ENCODE data around the gene NAALADL2.
"Not testable (repeated sequence)": the region's sequence is repeated elsewhere in the genome, so short reads cannot be mapped to it uniquely, and the experiment has no call there.

NAALADL2 gene

DNA sequence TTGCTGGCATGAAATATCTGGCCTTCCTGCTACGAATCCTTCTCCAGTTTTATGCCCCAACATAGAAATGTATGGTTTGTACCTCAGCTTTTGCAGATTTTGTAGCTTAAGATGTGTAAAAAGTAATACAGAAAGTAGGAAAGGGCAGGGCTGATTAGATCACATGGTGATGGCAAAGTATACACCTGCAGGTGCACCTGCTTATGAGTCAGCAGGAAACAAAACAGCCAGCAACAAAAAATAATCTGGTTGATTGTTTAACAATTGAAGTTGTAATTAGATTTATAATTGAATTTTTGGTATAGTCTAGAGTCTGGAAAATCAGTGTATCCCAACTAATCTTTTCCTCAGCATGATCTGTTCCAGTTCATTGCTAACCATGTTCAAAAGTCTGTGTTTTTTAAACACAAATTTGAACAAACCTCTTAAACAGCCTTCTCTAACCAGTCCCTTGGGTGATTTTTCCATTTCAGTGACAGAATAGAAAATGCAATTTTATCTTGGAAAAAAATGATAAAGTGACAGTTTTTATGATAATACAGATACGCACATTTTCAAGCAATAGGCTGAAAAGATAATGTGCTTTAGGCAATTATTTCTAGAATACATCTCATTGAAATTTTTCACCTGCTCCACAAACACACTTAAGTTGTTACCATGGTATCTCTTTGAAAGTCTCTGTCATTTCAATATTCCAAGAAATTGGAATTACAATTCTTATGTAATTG is 477.4 kb downstream of the NAALADL2 start:
- no peak overlapping the region for H3K27ac ChIP-seq
- DNase-seq (ENCODE audit: low read depth, low spot score), result no peak

DNA sequence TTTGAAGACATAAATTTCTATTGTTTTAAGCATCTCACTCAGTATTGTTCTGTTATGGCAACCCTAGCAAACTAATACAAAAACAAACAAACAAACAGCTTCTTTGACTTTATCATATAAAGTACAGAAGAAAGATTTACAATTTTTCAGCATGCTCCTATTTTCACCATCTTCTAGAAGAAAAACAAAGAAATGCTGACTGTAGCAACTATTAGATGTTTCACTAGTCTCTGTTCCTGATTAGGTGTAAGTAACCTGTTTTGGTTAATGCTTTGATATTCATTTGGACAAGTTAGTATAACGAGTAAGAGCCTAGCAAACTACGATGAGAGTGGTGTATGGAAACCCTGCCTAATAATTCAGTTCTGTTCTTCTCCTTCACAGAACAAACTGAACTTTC is 478.5 kb downstream of the NAALADL2 start:
- DNase-seq (ENCODE audit: low read depth, low spot score), result no peak
- H3K27ac ChIP-seq, result no peak overlapping the region

DNA sequence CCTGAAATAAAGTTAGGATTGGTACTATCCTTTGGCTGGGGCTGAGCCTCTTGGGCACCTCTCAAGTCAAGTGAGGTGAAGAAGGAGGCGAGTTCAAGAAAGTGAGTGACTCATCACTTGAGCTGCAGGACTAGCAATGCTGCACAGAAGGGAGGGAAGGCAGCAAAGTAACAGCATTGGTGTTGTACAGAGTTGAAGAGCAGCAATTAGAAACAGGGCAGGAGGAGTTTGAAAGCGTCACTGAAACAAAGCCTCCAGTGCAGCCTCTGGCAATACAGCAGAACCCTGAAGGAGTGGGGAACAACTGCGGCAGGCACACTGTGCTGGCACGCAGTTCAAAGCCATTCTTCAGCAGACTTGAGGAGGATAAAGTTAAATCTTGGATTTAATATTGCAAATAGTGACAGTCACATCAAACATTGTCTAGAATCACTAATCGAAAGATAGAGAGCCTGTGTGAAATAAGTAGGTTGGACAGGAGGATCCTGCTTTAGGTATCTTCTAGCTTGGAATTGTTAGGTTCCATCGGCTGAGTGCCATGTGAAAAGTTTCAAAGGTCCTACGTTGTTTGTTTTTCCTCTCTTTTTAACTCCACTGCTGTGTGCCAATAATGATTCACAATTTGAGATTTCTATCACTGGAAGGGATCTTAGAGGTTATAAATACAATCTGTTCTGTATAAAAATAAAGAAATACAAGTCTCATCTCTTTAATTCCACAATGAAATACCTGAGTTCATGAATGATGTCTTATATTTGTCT is 479.8 kb downstream of the NAALADL2 start:
- peak; percentile 64 for DNase-seq (ENCODE audit: low read depth, low spot score)
- H3K27ac ChIP-seq, result no peak overlapping the region

DNA sequence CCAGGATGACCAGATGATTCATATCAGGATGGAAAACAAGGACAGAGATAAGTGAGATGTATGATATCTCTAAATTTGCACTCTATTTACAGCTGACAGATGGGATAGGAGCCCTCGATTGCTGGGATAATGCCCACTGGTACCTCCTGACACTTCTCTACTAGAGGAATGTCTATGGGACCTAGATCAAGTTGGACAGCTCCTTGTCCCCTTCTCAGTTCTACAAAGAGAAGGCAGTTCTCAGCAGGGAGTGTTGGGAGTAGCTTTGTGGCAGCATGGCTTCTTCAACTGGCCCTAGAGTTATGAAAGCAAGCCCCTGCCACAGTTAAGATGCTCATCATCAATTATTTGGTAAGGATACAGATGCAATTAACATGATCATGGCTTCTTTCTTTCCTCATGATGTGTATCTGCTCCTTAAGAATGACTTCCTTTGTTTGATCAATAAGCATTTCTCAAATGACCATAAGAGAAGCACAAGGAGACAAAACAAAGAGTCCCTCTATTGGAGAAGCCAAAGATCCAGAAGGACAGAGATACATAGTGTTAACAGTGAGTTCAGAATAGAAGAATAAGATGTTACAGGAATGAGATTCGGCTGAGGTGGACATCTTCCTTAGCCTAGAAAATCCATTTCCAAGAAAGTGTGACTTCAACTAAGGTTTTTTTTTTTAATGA is 481.3 kb downstream of the NAALADL2 start:
- H3K27ac ChIP-seq, result no peak overlapping the region
- no peak for DNase-seq (ENCODE audit: low read depth, low spot score)

DNA sequence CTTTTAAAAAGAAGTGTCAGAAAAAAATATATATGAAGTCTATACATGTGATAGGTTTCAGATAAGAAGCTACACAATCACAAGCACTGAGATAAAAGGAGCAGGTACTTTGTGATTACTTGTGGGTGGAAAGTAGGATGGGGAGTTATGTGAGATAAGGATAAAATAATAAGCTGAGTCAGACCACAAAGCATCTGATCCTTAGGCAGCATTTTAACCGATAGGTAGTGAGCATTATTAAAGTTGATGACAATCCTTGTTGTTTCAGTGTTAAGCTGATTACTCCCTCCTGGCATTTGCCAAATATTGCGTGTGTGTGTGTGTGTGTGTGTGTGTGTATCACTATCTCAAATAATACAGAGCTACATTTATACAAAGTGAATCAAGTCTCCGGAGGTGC is 483.1 kb downstream of the NAALADL2 start:
- DNase-seq (ENCODE audit: low read depth, low spot score), result no peak
- no peak overlapping the region for H3K27ac ChIP-seq

DNA sequence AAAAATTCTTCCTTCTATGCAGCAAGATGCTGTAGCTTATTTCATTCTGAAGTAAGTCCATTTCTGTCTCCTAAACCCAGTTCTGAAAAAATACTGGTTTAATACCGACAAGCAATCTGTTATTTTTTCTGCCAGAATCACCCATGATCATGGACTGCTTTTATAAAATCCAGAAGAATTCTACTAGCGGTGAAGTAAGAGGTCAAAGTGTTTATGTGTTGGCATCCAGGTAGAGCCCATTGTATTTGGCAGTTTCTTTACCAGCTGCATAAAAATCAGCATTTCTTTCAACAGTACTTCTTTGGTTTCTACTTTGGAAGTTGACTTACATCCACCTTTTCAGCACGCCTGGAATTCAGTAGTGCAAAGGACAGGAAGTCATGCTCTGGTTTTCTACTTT is 484.8 kb downstream of the NAALADL2 start:
- no peak overlapping the region for H3K27ac ChIP-seq
- no peak for DNase-seq (ENCODE audit: low read depth, low spot score)

DNA sequence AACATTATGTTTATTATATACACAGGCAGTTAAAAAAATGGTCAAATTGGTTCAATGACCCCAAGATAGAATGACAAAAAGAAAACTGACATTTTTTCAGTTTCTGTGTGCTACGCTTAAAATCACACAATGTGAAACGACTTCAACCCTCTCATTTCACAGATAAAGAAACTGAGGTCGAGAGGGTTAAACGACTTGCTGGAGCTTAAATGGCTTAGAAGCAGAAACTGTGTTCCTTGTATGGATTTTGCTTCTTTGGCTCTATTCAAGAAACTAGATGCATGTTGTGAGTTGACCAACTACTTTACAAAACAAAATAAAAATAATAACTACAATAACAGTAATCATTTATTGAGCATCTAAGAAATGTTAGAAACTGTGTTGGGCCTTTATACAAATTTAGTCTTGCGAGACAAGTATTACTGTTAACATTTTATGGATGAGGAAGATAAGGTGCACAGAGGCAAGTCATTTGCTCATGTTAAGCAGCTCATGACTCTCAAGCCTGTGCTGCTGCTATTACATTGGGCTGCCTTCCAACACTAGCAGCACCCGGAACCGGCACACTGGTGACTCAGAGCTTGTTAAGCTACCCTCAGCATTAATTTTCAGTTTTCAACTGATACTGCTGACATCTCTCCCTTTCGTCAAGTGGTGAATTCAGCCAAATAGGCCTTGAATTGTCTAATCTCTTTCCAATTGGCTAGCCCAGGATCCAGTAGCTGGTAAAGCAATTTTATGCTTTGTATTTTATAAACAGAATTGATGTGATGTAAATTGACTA is 487.6 kb downstream of the NAALADL2 start:
- peak; percentile 91 for DNase-seq (ENCODE audit: low read depth, low spot score)
- peak overlapping the region; percentile 34 for H3K27ac ChIP-seq

DNA sequence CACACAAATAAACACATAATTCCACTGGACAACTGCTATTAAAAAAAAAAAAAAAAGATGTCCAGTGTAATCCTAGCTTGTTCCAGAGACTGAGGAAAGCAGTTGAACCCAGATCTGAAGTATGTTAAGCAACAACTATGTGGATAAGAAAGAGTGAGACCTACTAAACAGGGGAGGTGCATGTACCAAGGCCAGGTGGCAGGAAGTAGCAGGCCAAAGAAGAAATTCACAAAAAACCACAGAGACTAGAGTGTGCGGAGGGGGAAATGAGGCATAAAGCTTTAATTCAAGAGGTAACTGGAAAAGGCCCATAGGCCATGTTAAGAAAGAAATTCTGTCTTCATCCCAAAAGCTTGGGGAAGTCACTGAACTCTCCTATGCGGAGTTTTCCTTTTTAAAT is 490.0 kb downstream of the NAALADL2 start:
- H3K27ac ChIP-seq, result no peak overlapping the region

DNA sequence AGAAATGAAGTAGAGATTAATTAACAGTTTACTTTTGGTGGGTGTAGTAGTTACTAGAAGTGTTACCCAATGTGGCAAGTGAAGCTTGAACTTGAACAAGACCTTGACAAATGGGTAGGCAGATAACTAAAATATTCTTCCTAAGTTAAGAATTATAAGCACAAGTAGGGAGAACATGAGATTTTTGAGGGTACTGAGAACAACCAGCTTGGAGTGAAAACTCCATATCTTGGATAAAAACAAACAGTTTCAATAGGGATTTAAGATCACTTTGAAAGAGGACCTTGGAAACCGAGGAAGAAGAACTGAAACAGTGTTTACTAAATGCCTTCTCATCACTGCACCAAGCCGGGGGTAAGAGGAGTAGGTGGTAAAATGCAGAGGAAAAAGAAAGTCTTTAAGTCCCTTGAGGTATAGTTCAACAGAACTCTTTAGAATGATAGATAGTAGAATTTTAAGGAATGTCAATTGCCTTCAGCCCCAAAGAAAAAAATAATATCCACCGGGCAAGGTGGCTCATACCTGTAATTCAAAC is 496.7 kb downstream of the NAALADL2 start:
- DNase-seq (ENCODE audit: low read depth, low spot score), result no peak
- no peak overlapping the region for H3K27ac ChIP-seq

More for the DNA sequence above, 490.0 kb downstream of the NAALADL2 start:
- DNase-seq (ENCODE audit: low read depth, low spot score), result no peak

DNA sequence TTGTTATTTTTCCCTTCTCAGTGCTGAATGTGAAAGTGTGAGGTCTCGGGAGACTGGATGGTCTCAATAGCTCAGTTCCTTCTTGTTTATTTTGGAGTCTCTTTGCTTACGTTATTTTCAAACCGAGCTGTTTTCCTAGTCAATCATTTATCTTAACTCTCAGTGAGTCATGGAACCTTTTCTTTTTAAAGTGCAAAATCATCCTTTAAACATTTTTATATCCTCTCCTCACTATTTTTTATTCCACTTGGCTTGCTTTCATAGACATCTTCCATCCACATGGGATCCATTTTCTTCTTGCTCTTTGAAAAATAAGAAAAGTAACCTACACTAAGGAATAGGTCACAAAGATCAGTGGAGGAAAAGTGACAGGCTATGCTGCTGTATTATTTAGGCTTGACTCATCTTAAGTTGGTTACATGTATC is 497.8 kb downstream of the NAALADL2 start:
- no peak overlapping the region for H3K27ac ChIP-seq
- DNase-seq (ENCODE audit: low read depth, low spot score), result no peak

DNA sequence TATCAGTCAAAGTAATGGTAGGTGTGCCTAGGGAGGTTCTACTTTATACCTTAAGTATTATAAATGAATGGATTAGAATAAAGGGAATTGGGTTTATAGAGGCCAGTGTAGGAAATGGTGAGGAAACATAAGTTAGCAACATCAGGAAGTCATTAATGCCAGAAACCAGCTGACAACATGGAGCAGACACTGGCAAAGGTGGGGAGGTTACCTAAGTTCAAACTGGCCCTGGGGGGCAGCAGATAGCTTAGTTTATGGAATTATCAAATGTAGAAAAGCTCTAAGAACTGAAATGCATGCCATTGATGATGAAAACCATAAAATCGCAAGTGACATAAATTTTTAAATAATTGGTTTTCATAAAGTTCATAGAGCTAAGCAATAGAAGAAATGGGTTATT is 498.6 kb downstream of the NAALADL2 start:
- DNase-seq (ENCODE audit: low read depth, low spot score), result no peak
- H3K27ac ChIP-seq, result no peak overlapping the region

DNA sequence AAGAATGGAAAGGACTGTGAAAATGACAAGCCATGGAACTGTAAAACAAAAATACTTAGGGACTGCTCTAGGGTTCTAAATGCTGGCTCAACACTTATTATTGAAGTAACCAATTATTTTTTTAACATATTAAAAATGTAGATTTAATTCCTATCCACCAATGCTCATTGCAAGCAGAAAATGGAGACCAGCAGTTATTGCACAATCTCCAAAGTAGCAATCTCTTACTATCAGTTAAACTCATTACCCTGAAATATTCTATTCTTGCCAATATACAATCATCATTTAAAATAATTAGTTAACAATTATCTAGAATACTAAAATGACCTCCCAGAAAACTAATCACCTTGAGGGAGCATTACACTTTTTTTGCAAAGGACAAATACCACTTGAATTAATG is 499.8 kb downstream of the NAALADL2 start:
- no peak overlapping the region for H3K27ac ChIP-seq
- DNase-seq (ENCODE audit: low read depth, low spot score), result no peak

DNA sequence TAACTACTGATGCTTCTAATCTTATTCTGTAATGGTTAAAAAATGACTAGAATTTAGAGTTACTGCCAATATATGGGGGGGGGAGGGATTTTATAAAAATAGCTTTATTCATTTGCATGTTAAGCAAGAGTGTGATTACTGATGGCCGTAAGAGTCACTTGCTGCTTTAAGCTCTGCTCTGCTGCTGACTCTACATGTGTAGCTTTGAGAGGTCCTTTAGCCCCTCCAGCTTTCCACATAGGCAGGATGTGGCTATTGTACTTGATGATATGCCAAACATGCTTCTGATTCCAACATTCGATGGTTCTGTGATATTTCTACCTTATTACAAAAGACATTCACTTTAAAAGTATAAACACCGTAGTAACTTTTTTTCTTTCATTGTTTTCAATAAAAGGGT is 511.3 kb downstream of the NAALADL2 start:
- H3K27ac ChIP-seq; DNase-seq (ENCODE audit: low read depth, low spot score): not testable (repeated sequence)

DNA sequence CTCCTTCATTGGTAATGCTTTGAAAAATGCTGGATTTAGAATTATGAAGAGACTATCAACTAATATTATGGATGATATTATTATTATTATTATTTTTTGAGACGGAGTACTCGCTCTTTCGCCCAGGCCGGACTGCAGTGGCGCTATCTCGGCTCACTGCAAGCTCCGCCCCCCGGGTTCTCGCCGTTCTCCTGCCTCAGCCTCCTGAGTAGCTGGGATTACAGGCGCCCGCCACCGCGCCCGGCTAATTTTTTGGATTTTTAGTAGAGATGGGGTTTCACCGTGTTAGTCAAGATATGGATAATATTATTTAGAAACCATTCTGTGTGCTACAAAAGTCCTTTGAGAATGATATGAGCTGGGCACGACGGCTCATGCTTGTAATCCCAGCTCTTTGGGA is 512.1 kb downstream of the NAALADL2 start:
- not testable (repeated sequence) for H3K27ac ChIP-seq; DNase-seq (ENCODE audit: low read depth, low spot score)

DNA sequence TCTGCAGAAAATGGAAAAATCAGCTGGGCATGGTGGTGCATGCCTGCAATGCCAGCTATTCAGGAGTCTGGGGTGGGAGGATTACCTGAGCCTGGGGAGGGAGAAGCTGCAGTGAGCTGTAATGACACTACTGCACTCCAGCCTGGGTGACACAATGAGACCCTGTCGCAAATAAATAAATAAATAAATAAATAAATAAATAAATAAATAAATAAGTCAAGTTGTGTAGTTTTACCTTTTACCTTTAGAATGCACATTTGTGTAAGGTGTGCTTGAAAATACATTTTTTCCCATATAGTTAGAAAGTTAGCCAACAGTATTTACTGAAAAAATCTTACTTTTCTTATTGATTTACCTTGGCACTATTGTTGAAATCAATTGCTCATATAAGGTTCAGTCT is 515.6 kb downstream of the NAALADL2 start:
- H3K27ac ChIP-seq, result no peak overlapping the region
- DNase-seq (ENCODE audit: low read depth, low spot score), result no peak

DNA sequence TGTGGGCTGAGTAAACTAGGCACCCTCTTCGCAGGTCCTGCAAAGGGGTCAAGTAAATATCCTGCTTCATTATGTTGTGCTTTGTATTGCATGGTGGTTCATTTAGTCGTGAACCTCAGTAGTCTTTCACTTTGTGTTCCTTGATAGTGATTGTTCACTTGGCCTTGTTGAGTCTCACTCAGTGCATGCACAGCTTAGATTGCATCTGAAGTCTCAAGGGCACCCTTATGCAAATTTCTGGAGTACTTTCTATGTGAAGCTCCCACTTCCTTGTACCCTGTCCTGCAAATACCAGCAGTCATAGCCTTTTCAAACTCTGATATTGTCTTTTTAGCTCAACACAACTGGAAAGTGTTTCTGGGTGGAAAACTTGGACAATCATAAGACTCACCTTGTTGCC is 519.2 kb downstream of the NAALADL2 start:
- H3K27ac ChIP-seq, result no peak overlapping the region
- DNase-seq (ENCODE audit: low read depth, low spot score), result no peak

DNA sequence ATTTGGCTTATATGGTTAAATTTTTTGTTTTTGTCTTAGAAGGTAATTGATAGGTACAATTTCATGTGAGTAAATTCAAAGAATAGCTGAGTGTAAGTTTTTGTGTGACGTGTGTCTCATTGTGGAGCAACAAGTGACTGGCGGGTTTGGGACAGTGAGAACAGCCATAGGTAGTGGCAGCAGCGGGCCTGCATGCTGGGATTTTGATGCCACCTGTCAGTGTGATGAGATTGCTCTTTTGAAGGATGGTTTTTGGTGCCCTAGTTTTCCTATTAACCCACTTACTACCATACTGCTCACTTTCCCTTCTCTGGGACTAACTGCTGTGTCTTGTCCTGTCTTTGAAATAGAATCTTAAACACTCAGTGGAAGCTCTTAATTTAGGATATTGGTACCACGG is 522.6 kb downstream of the NAALADL2 start:
- no peak for DNase-seq (ENCODE audit: low read depth, low spot score)
- H3K27ac ChIP-seq, result no peak overlapping the region

DNA sequence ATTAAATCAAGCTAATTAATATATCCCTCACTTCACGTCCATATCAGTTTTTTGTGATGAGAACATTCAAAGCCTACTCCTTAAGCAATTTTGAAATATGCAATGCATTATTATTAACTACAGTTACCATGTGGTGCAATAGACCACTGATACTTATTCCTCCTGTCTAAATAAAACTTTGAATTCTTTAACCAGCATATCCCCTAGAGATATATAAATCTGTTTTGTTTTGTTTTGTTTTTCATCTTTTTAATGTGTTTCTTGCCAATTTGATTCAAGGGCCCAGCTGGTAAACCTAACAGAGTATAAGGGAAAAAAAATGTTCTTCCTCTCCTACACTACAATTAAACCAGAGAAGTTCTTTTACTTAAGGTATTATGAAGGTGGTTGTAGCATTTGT is 524.2 kb downstream of the NAALADL2 start:
- no peak for DNase-seq (ENCODE audit: low read depth, low spot score)
- no peak overlapping the region for H3K27ac ChIP-seq

DNA sequence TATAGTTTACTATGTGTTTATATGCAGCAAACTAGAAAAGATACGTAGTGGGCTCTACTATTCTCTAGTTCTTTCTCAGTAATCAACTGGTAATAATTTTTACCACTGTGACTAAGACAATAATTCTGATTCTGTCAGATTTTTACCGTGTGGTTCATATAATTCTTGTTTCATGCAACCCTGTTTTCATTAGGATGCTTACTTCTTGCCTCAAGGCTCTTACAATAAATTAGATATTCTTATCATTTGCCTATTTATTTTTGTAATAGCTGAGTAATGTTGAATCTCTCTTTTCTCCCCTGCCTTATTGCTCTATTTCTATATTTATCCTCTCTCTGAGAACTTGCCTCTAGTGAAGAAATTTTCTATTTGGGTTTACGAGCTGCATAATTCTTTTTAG is 524.7 kb downstream of the NAALADL2 start:
- no peak for DNase-seq (ENCODE audit: low read depth, low spot score)
- H3K27ac ChIP-seq, result no peak overlapping the region

DNA sequence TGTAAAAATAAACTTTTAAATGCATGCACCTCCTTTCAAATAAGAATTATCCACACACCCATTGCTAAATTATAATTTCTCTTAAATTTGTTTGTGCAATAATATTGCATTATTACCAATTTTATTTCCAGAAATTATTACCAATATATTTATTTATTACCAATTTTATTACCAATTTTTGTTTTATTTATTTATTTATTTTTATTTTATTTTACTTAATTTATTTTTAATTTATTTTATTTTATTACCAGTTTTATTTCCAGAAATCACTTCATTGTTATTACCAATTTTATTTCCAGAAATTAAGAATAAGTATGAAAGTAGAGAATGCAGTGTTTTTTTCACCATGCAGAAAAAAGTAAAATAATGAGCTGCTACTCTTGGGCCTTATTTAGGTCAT is 525.4 kb downstream of the NAALADL2 start:
- no peak for DNase-seq (ENCODE audit: low read depth, low spot score)
- H3K27ac ChIP-seq, result no peak overlapping the region
